NCI-H1930 (cell line): ENCODE data around the gene FAM81B.

ENCODE experiments used
- DNase-seq, 2 experiments: peaks; one replicate each; lab custom pipeline; 2025; lab: John Stamatoyannopoulos, UW

The FAM81B gene

DNA sequence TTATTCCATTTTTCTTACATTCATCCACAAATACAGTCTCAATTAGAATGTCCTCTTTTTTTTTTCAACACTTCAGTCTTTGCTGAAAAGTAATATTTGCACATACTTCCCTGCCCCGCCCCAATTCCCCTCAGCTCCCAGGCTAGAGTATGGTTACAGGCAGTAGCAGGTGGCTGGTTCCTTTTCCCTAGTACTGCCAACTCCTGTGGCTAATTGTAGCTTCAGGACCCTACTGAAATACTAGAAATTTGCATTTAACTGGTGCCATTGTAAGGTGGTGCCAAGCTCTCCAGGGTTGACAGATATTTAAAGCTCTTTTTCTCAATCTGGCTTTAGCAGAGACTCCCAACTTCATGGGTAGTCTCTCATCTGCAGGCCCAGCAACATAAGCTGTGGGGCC, 80.3 kb downstream of the FAM81B start:
- DNase-seq = no peak

- no peak for DNase-seq
These were observed 80.8 kb downstream of the FAM81B start for GRCh38 chr5:95471942-95472341.

DNA sequence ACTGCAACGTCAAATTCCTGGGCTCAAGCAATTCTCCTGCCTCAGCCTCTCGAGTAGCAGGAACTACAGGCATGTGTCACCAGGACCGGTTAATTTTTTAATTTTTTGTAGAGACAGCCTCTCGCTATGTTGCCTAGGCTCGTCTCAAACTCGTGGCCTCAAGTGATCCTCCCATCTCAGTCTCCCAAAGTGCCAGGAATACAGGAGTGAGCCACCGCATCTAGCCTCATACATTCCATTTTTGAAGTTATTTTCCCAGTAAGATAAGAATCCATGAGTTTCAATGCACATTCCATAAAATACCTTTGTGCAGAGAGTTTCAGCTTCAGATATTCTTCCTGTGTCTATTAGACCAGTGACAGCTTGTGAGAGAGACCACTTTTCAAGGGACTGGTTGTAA, 93.3 kb downstream of the FAM81B start:
- DNase-seq = no peak

DNA sequence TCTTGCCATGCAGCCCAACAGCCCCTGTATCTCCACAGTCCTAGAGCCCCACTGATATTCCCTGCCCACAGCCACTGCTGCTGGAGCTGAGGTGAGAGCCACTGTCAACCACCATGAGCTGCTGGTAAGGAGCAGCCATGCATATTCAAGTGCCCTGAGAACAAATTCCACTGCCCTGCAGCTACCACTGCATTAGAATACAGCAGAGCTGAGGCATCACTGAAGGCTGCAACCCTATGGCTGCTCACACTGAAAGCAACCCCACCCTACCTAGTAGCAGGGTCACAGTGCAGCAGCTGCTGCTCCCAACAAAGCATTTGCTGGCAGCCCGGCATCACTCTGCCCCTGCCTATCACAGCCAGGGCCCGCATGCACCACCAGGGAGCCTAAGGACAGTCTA, 95.0 kb downstream of the FAM81B start:
- no peak for DNase-seq

DNA sequence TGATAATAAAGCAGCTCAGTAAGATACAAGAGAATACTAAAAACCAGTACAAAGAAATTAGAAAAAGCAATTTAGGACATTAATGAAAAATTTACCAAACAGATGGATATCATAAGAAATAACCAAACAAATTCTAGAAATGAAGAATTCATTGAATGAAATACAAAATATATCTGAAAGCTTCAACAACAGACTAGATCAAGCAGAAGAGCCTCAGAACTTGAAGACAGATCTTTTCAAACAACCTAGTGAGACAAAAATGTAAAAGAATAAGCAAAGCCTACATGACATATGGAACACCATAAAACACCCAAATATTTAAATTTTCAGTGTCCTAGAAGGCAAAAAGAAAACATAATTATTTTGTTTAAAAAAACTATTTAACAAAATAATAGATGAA, 96.7 kb downstream of the FAM81B start:
- no peak for DNase-seq
